ENCODE results near the gene MKI67. TPM values are rescaled to one million over a fixed set of nuclear protein-coding genes. Genes with fewer than 3 reads are reported as not detected.

MKI67 gene
- total and polyA plus RNA-seq, 2 donors (not counting 3 experiments of a cell fraction or from before 2014, with no cell fraction given) = 16.2 to 125 TPM

- Histone ChIP-seq H3K27ac (ENCODE audit: insufficient read depth, low read depth, low read length) (no peak overlapping the region), H3K27me3 (ENCODE audit: control insufficient read depth in 2 of 2, insufficient read depth in 2 of 2, low read length in 2 of 2) (no peaks in the 10 kb centered on the region), H2AFZ (ENCODE audit: low read depth, low read length) (no peak overlapping the region), H3K4me1 (ENCODE audit: control insufficient read depth, extremely low read depth, insufficient read depth, low read length) (no peaks in the 10 kb centered on the region), H3K4me2 (ENCODE audit: insufficient read depth, low read length) (no peak overlapping the region), H3K9me3 (replicated peaks; ENCODE audit: control insufficient read depth, insufficient read depth, low read length) (no peaks in the 10 kb centered on the region), H3K9ac (replicated peaks; ENCODE audit: extremely low read depth, insufficient read depth, low read length) (no peak overlapping the region), H3K36me3 (ENCODE audit: control insufficient read depth in 2 of 2, extremely low read depth in 1 of 2, insufficient read depth in 2 of 2, low read length in 2 of 2) (no peaks in the 10 kb centered on the region), H3K4me3 (replicated peaks in 1 of 3; ENCODE audit: insufficient read depth in 1 of 3, low read depth in 1 of 3, low read length in 3 of 3) (no peak overlapping the region), H4K20me1 (replicated peaks; ENCODE audit: control insufficient read depth, extremely low read depth, insufficient read depth, low read length) (no peaks in the 10 kb centered on the region), H3K79me2 (ENCODE audit: control insufficient read depth, insufficient read depth, low read length) (no peaks in the 10 kb centered on the region), H3K9me1 (replicated peaks; ENCODE audit: control insufficient read depth, extremely low read depth, insufficient read depth, low read length) (no peaks in the 10 kb centered on the region)
- dilution Hi-C loops (cut with MboI; ENCODE audit: extremely low pct_ligation_motif_present, low sequenced_read_pairs) (no loop called here), intact Hi-C loops (cut with micrococcal nuclease) (no loop called here)
- FAIRE-seq = no peak
- TF ChIP-seq GATA2 (IDR thresholded peaks at IDR 0.05; ENCODE audit: insufficient read depth, insufficient read length, low read depth, low read length) = no peak
- TF ChIP-seq EZH2 (IDR thresholded peaks at IDR 0.05; ENCODE audit: borderline replicate concordance, low read depth, low read length, severe bottlenecking) = no peak
- no peak for TF ChIP-seq MYC (IDR thresholded peaks at IDR 0.05; ENCODE audit: low read depth, low read length)
- ChIA-PET CTCF (no interaction called here), POLR2A (no interaction called here)
- no peak for DNase-seq (ENCODE audit: low read depth, low spot score)
- BruUV-seq (replicated peaks) = no TSS peak
Observed at GRCh38 chr10:128172756-128173155, 46.5 kb upstream of the MKI67 start.

GRCh38 chr10:128169811-128170379 is 43.7 kb upstream of the MKI67 start:
- dilution Hi-C loops (cut with MboI; ENCODE audit: extremely low pct_ligation_motif_present, low sequenced_read_pairs) (no loop called here), intact Hi-C loops (cut with micrococcal nuclease) (no loop called here)
- FAIRE-seq (no peak), DNase-seq (ENCODE audit: low read depth, low spot score) (no peak)
- H3K9me3 ChIP-seq (replicated peaks; ENCODE audit: control insufficient read depth, insufficient read depth, low read length) = no peaks in the 10 kb centered on the region
- no peak overlapping the region for H2AFZ ChIP-seq (ENCODE audit: low read depth, low read length)
- ChIA-PET CTCF (interaction anchor here (1.6 kb wide), 1 partner anchor 9 kb away, joined by 8 read pairs; no protein-coding TSS in a partner anchor), POLR2A (no interaction called here)
- no peak overlapping the region for H3K9ac ChIP-seq (replicated peaks; ENCODE audit: extremely low read depth, insufficient read depth, low read length)
- H3K79me2 ChIP-seq (ENCODE audit: control insufficient read depth, insufficient read depth, low read length) = no peaks in the 10 kb centered on the region
- no peaks in the 10 kb centered on the region for H4K20me1 ChIP-seq (replicated peaks; ENCODE audit: control insufficient read depth, extremely low read depth, insufficient read depth, low read length)
- H3K27me3 ChIP-seq (ENCODE audit: control insufficient read depth in 2 of 2, insufficient read depth in 2 of 2, low read length in 2 of 2) = no peaks in the 10 kb centered on the region
- H3K4me3 ChIP-seq (replicated peaks in 1 of 3; ENCODE audit: insufficient read depth in 1 of 3, low read depth in 1 of 3, low read length in 3 of 3) = no peak overlapping the region
- no peaks in the 10 kb centered on the region for H3K4me1 ChIP-seq (ENCODE audit: control insufficient read depth, extremely low read depth, insufficient read depth, low read length)
- H3K4me2 ChIP-seq (ENCODE audit: insufficient read depth, low read length) = no peak overlapping the region
- TF ChIP-seq CTCF (IDR thresholded peaks at IDR 0.05; ENCODE audit: extremely low read depth in 1 of 2, insufficient read depth in 1 of 2, low read depth in 1 of 2, low read length in 2 of 2) = no peak
- no peak for TF ChIP-seq FOS (IDR thresholded peaks at IDR 0.05; ENCODE audit: borderline replicate concordance, insufficient read depth, low read length)
- TF ChIP-seq POLR2AphosphoS5 (IDR thresholded peaks at IDR 0.05; ENCODE audit: insufficient read depth, low read depth, low read length) = no peak
- no peak for TF ChIP-seq POLR2A (IDR thresholded peaks at IDR 0.05; ENCODE audit: low read depth, low read length)
- TF ChIP-seq JUN (IDR thresholded peaks at IDR 0.05; ENCODE audit: borderline replicate concordance, insufficient read depth, insufficient read length, low read depth) = no peak
- TF ChIP-seq MYC (IDR thresholded peaks at IDR 0.05; ENCODE audit: low read depth, low read length) = no peak
- no peak for TF ChIP-seq GATA2 (IDR thresholded peaks at IDR 0.05; ENCODE audit: insufficient read depth, insufficient read length, low read depth, low read length)
- no peak for TF ChIP-seq MAX (IDR thresholded peaks at IDR 0.05; ENCODE audit: insufficient read depth, insufficient read length)
- TF ChIP-seq EZH2 (IDR thresholded peaks at IDR 0.05; ENCODE audit: borderline replicate concordance, low read depth, low read length, severe bottlenecking) = no peak
- no TSS peak for BruUV-seq (replicated peaks)
- no peaks in the 10 kb centered on the region for H3K9me1 ChIP-seq (replicated peaks; ENCODE audit: control insufficient read depth, extremely low read depth, insufficient read depth, low read length)
- H3K27ac ChIP-seq (ENCODE audit: insufficient read depth, low read depth, low read length) = no peak overlapping the region
- H3K36me3 ChIP-seq (ENCODE audit: control insufficient read depth in 2 of 2, extremely low read depth in 1 of 2, insufficient read depth in 2 of 2, low read length in 2 of 2) = no peaks in the 10 kb centered on the region
